Thyroid gland (tissue), 4 donors: Measurements from ENCODE around the gene SERPINB13.

Experiments used
- CTCF ChIP-seq, 6 experiments: fragments of 200-600 bp in 3 of 6; fragments of 450-650 bp in 3 of 6; sonication (generic) in 3 of 6; IDR thresholded peaks; one replicate each; pipeline ENCODE4 v1.5.1; 2016 to 2019; ENCODE audit warnings: antibody characterized with exemption in 6 of 6, mild to moderate bottlenecking in 2 of 6, inconsistent platforms in 1 of 6, moderate library complexity in 1 of 6
- POLR2A ChIP-seq, 2 donors: fragments of 450-650 bp; IDR thresholded peaks; one replicate each; pipeline ENCODE4 v1.6.1; 2017; ENCODE audit warnings: antibody characterized with exemption in 2 of 2, mild to moderate bottlenecking in 2 of 2, moderate library complexity in 1 of 2

- TF ChIP-seq POLR2A (IDR thresholded peaks at IDR 0.05) (no peak), CTCF (IDR thresholded peaks at IDR 0.05) (no peak)
These were observed 11.5 kb upstream of the SERPINB13 start for GRCh38 chr18:63575681-63576080.
